Uterus (tissue), 2 donors: ENCODE measurements around the gene ERF.

ENCODE experiments used
- POLR2A ChIP-seq, 2 donors: fragments of 450-650 bp; IDR thresholded peaks; one replicate each; pipeline ENCODE4 v1.6.1; 2016; ENCODE audit warnings: antibody characterized with exemption in 2 of 2, mild to moderate bottlenecking in 1 of 2, moderate library complexity in 1 of 2
- TF ChIP-seq, protein P1 (sequence below), 4 experiments: fragments of 200-600 bp in 2 of 4; fragments of 450-650 bp in 2 of 4; sonication (generic) in 2 of 4; IDR thresholded peaks; one replicate each; pipeline ENCODE4 v1.5.1; 2016 to 2019; ENCODE audit warnings: antibody characterized with exemption in 4 of 4, mild to moderate bottlenecking in 2 of 4, moderate library complexity in 1 of 4

DNA sequence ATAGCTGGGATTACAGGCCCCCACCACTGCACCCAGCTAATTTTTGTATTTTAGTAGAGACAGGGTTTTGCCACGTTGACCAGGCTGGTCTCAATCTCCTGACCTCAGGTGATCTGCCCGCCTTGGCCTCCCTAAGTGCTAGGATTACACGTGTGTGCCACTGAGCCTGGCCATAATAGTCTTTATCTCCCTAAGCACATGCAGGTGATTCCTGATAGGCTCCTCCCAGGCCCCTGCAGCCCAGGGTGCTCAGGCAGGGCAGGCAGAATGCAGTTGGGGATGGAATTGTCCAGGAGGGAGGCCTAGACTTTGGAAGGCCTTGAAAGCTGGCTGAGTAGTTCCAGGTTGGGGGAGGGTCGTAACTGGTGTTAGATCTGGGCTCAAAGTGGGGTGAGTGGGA is 26.3 kb downstream of the ERF start:
- TF ChIP-seq, protein P1, sequence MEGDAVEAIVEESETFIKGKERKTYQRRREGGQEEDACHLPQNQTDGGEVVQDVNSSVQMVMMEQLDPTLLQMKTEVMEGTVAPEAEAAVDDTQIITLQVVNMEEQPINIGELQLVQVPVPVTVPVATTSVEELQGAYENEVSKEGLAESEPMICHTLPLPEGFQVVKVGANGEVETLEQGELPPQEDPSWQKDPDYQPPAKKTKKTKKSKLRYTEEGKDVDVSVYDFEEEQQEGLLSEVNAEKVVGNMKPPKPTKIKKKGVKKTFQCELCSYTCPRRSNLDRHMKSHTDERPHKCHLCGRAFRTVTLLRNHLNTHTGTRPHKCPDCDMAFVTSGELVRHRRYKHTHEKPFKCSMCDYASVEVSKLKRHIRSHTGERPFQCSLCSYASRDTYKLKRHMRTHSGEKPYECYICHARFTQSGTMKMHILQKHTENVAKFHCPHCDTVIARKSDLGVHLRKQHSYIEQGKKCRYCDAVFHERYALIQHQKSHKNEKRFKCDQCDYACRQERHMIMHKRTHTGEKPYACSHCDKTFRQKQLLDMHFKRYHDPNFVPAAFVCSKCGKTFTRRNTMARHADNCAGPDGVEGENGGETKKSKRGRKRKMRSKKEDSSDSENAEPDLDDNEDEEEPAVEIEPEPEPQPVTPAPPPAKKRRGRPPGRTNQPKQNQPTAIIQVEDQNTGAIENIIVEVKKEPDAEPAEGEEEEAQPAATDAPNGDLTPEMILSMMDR (IDR thresholded peaks at IDR 0.05): no peak
- no peak for TF ChIP-seq POLR2A (IDR thresholded peaks at IDR 0.05)
